GM23338 (cell line): ENCODE data around the gene RAB13.
"Not testable (repeated sequence)": the region's sequence is repeated elsewhere in the genome, so short reads cannot be mapped to it uniquely, and the experiment has no call there.

Experiments
- CREB1 ChIP-seq: fragments of 250-450 bp; sonication (Bioruptor Pico); IDR thresholded peaks from 2 replicates; pipeline ENCODE4 v1.5.0; 2020; ENCODE audit warnings: low read depth, mild to moderate bottlenecking, moderate library complexity
- CTCF ChIP-seq, 2 experiments: fragments of 200-600 bp in 1 of 2; sonication (generic) in 1 of 2; conservative IDR thresholded peaks; 2 replicates each; pipeline versions ENCODE4 v1.5.1 to v1.6.1; 2016 to 2017; ENCODE audit warnings: antibody characterized with exemption in 2 of 2, low read depth in 2 of 2, mild to moderate bottlenecking in 2 of 2, moderate library complexity in 1 of 2
- EZH2 ChIP-seq: fragments of 200-600 bp; sonication (generic); IDR thresholded peaks from one replicate; pipeline ENCODE4 v1.8.0; 2017; ENCODE audit warnings: antibody characterized with exemption, mild to moderate bottlenecking, low read depth; ENCODE audit not compliant: unreplicated experiment
- EZH2phosphoT487 ChIP-seq: fragments of 200-600 bp; sonication (generic); IDR thresholded peaks from one replicate; pipeline ENCODE4 v1.8.1; 2018; ENCODE audit warnings: antibody characterized with exemption; ENCODE audit not compliant: unreplicated experiment
- NANOG ChIP-seq: IDR thresholded peaks from 2 replicates; pipeline ENCODE4 v1.6.1; 2016; ENCODE audit warnings: antibody characterized with exemption, borderline replicate concordance
- POLR2AphosphoS5 ChIP-seq: IDR thresholded peaks from 2 replicates; pipeline ENCODE4 v1.6.1; 2016; ENCODE audit warnings: antibody characterized with exemption, low read depth
- REST ChIP-seq: IDR thresholded peaks from one replicate; pipeline ENCODE4 v1.6.1; 2018; ENCODE audit warnings: antibody characterized with exemption; ENCODE audit not compliant: unreplicated experiment
- STAT1 ChIP-seq: IDR thresholded peaks from one replicate; pipeline ENCODE4 v1.6.1; 2016; ENCODE audit warnings: antibody characterized with exemption; ENCODE audit not compliant: unreplicated experiment
- ZNF114 ChIP-seq: fragments of 250-450 bp; sonication (Bioruptor Pico); IDR thresholded peaks from 2 replicates; pipeline ENCODE4 v1.5.0; 2020; ENCODE audit warnings: mild to moderate bottlenecking, moderate library complexity

- not testable (repeated sequence) for TF ChIP-seq CREB1 (CRISPR knock-in tag); CTCF (conservative IDR thresholded peaks at IDR 0.05; ENCODE audit: low read depth in 2 of 2); EZH2phosphoT487; NANOG; POLR2AphosphoS5; STAT1; EZH2; REST; ZNF114
Observed at GRCh38 chr1:153981735-153982134, 4.4 kb downstream of the RAB13 start.
